NCI-H1694 treated with DMSO at 0.1 percent for 48 hours (cell line): ENCODE results near the gene EMC6.

ENCODE experiments used
- DNase-seq: peaks from one replicate; lab custom pipeline; 2025; lab: John Stamatoyannopoulos, UW

The EMC6 gene

DNA sequence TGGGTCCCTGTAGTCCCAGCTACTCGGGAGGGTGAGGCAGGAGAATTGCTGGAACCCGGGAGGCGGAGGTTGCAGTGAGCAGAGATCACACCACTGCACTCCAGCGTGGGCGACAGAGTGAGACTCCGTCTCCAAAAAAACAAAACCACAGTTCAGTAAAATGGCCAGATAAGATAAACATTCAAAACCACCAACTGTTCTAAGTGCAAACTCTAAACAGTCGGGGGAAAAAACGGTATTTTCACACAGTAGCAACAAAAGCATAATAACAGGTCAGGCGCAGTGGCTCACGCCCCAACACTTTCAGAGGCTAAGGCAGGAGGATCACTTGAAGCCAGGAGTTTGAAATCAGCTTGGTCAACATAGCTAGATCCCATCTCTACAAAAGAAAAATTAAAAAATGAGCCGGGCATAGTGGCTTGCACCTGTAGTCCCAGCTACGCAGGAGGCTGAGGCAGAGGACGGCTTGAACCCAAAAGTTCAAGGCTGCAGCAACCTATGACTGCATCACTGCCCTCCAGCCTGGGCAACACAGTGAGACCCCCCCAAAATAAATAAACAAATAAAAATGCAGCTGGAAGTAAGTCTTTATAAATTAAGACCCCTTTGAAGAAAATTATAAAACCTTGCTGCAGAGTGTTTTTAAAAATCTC is 44.3 kb downstream of the EMC6 start:
- no peak for DNase-seq

DNA sequence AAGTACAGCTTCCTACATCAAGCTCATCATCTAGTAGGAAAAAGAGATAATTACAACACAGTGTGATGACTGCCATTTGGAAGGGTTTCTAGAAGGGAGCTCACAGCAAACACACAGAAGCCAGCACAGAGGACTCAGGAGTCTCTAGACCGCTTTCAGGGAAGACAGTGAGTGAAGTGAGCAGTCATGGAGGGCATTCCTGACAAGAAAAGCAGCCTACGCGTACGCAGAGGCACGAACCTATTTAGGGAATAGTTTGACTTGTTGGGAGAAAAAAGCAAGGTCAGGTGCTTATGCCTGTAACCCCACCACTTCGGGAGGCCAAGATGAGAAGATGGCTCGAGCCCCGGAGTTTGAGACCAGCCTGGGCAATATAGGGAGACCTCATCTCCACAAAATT is 46.7 kb downstream of the EMC6 start:
- no peak for DNase-seq

GRCh38 chr17:3718201-3718600 is 49.6 kb downstream of the EMC6 start:
- DNase-seq, result no peak

GRCh38 chr17:3719265-3719664 is 50.7 kb downstream of the EMC6 start:
- DNase-seq, result no peak
